HG02885 (cell line): Measurements from ENCODE around the gene SYNJ2.
A peak's percentile ranks its signal among the peaks of the same experiment; 100 is the strongest.
"Not testable (repeated sequence)": the region's sequence is repeated elsewhere in the genome, so short reads cannot be mapped to it uniquely, and the experiment has no call there.

Source experiments
- ATAC-seq: cut with Tn5 transposase; IDR thresholded peaks from one replicate; pipeline ENCODE4 v1.9.1; 2021; ENCODE audit warnings: mild to moderate bottlenecking; ENCODE audit not compliant: unreplicated experiment, poor library complexity

The SYNJ2 gene

GRCh38 chr6:157981395-157982101 lies at the start of gene SYNJ2:
Gene SYNJ2, plus strand, starts transcription at chr6:157981863. Its CDS starts 99 bp downstream, at chr6:157981962.
- peak; percentile 83 for ATAC-seq

GRCh38 chr6:157935786-157936185 lies 45.9 kb upstream of the SYNJ2 start:
- no peak for ATAC-seq

- ATAC-seq: no peak
Observed at GRCh38 chr6:157937318-157937717, 44.3 kb upstream of the SYNJ2 start.

GRCh38 chr6:157937916-157938315 lies 43.7 kb upstream of the SYNJ2 start:
- no peak for ATAC-seq

- ATAC-seq: not testable (repeated sequence)
Observed at GRCh38 chr6:157940375-157941036, 41.2 kb upstream of the SYNJ2 start.

- ATAC-seq: no peak
Observed at GRCh38 chr6:157941101-157941863, 40.4 kb upstream of the SYNJ2 start.

- no peak for ATAC-seq
Observed at GRCh38 chr6:157942351-157942750, 39.3 kb upstream of the SYNJ2 start.

GRCh38 chr6:157943249-157943963 lies 38.3 kb upstream of the SYNJ2 start:
- ATAC-seq: no peak

- ATAC-seq: no peak
Observed at GRCh38 chr6:157943964-157944283, 37.7 kb upstream of the SYNJ2 start.

GRCh38 chr6:157944983-157945931 lies 36.4 kb upstream of the SYNJ2 start:
- ATAC-seq: no peak

GRCh38 chr6:157946053-157946617 lies 35.5 kb upstream of the SYNJ2 start:
- ATAC-seq: no peak

GRCh38 chr6:157946865-157947532 lies 34.7 kb upstream of the SYNJ2 start:
- peak; percentile 65 for ATAC-seq

- ATAC-seq: not testable (repeated sequence)
Observed at GRCh38 chr6:157950899-157951298, 30.8 kb upstream of the SYNJ2 start.

- no peak for ATAC-seq
Observed at GRCh38 chr6:157951828-157952227, 29.8 kb upstream of the SYNJ2 start.

GRCh38 chr6:157952861-157953351 lies 28.8 kb upstream of the SYNJ2 start:
- no peak for ATAC-seq

- ATAC-seq: no peak
Observed at GRCh38 chr6:157953580-157954091, 28.0 kb upstream of the SYNJ2 start.

- ATAC-seq: no peak
Observed at GRCh38 chr6:157954150-157955117, 27.2 kb upstream of the SYNJ2 start.
